ENCODE results near the gene CNNM2.

Gene CNNM2

GRCh38 chr10:103045961-103046360, 127.9 kb downstream of the CNNM2 start:
- TF ChIP-seq SIN3A (IDR thresholded peaks at IDR 0.05; ENCODE audit: borderline replicate concordance, insufficient read depth, low read length): no peak
- no peak for TF ChIP-seq REST (IDR thresholded peaks at IDR 0.05; ENCODE audit: insufficient read depth in 1 of 2, low read depth in 2 of 2, low read length in 2 of 2)
- no peak for TF ChIP-seq POLR2AphosphoS5 (IDR thresholded peaks at IDR 0.05; ENCODE audit: low read depth, low read length)
- TF ChIP-seq FOXP2 (optimal IDR thresholded peaks at IDR 0.05; ENCODE audit: borderline replicate concordance, extremely low read depth, extremely low read length, insufficient read depth): no peak
- TF ChIP-seq TAF1 (IDR thresholded peaks at IDR 0.05; ENCODE audit: borderline replicate concordance, insufficient read depth, low read length): no peak

GRCh38 chr10:103047381-103047780, 129.3 kb downstream of the CNNM2 start:
- no peak for TF ChIP-seq TAF1 (IDR thresholded peaks at IDR 0.05; ENCODE audit: borderline replicate concordance, insufficient read depth, low read length)
- no peak for TF ChIP-seq REST (IDR thresholded peaks at IDR 0.05; ENCODE audit: insufficient read depth in 1 of 2, low read depth in 2 of 2, low read length in 2 of 2)
- no peak for TF ChIP-seq POLR2AphosphoS5 (IDR thresholded peaks at IDR 0.05; ENCODE audit: low read depth, low read length)
- TF ChIP-seq FOXP2 (optimal IDR thresholded peaks at IDR 0.05; ENCODE audit: borderline replicate concordance, extremely low read depth, extremely low read length, insufficient read depth): no peak
- TF ChIP-seq SIN3A (IDR thresholded peaks at IDR 0.05; ENCODE audit: borderline replicate concordance, insufficient read depth, low read length): no peak

GRCh38 chr10:103049237-103049636, 131.1 kb downstream of the CNNM2 start:
- TF ChIP-seq REST (IDR thresholded peaks at IDR 0.05; ENCODE audit: insufficient read depth in 1 of 2, low read depth in 2 of 2, low read length in 2 of 2): no peak
- no peak for TF ChIP-seq TAF1 (IDR thresholded peaks at IDR 0.05; ENCODE audit: borderline replicate concordance, insufficient read depth, low read length)
- no peak for TF ChIP-seq FOXP2 (optimal IDR thresholded peaks at IDR 0.05; ENCODE audit: borderline replicate concordance, extremely low read depth, extremely low read length, insufficient read depth)
- TF ChIP-seq SIN3A (IDR thresholded peaks at IDR 0.05; ENCODE audit: borderline replicate concordance, insufficient read depth, low read length): no peak
- TF ChIP-seq POLR2AphosphoS5 (IDR thresholded peaks at IDR 0.05; ENCODE audit: low read depth, low read length): no peak

GRCh38 chr10:103053659-103054581, 135.8 kb downstream of the CNNM2 start:
- no peak for TF ChIP-seq POLR2AphosphoS5 (IDR thresholded peaks at IDR 0.05; ENCODE audit: low read depth, low read length)
- TF ChIP-seq FOXP2 (optimal IDR thresholded peaks at IDR 0.05; ENCODE audit: borderline replicate concordance, extremely low read depth, extremely low read length, insufficient read depth): peak; percentile 21

GRCh38 chr10:103054621-103055020, 136.5 kb downstream of the CNNM2 start:
- TF ChIP-seq REST (IDR thresholded peaks at IDR 0.05; ENCODE audit: insufficient read depth in 1 of 2, low read depth in 2 of 2, low read length in 2 of 2) (no peak), FOXP2 (optimal IDR thresholded peaks at IDR 0.05; ENCODE audit: borderline replicate concordance, extremely low read depth, extremely low read length, insufficient read depth) (no peak), TAF1 (IDR thresholded peaks at IDR 0.05; ENCODE audit: borderline replicate concordance, insufficient read depth, low read length) (no peak), POLR2AphosphoS5 (IDR thresholded peaks at IDR 0.05; ENCODE audit: low read depth, low read length) (no peak), SIN3A (IDR thresholded peaks at IDR 0.05; ENCODE audit: borderline replicate concordance, insufficient read depth, low read length) (no peak)

All from PFSK-1 (cell line).